H9 (cell line): ENCODE measurements around the gene EIF3K. TPM values are rescaled to one million over a fixed set of nuclear protein-coding genes. Genes with fewer than 3 reads are reported as not detected.
A peak's percentile ranks its signal among the peaks of the same experiment; 100 is the strongest.

ENCODE experiments used
- DNase-seq: peaks from one replicate; pipeline ENCODE4 v3.0.0-alpha.2; 2017
- H2AFZ ChIP-seq: one replicate; pipeline ENCODE4 v1.6.1; 2013; ENCODE audit warnings: mild to moderate bottlenecking, low read length, control low read depth, moderate library complexity
- H2AK5ac ChIP-seq: 2 replicates; pipeline ENCODE4 v1.6.1; 2013; ENCODE audit warnings: low read length, control low read depth, mixed read lengths; ENCODE audit not compliant: insufficient read length
- H2BK120ac ChIP-seq: one replicate; pipeline ENCODE4 v1.6.1; 2013; ENCODE audit warnings: low read depth, mild to moderate bottlenecking, low read length, control low read depth, inconsistent platforms; ENCODE audit not compliant: poor library complexity, severe bottlenecking
- H2BK12ac ChIP-seq: 2 replicates; pipeline ENCODE4 v1.6.1; 2013; ENCODE audit warnings: low read length, control low read depth, mixed read lengths, low read depth; ENCODE audit not compliant: insufficient read length
- H2BK15ac ChIP-seq: 2 replicates; pipeline ENCODE4 v1.6.1; 2013; ENCODE audit warnings: low read depth, low read length, control low read depth
- H2BK20ac ChIP-seq: one replicate; pipeline ENCODE4 v1.6.1; 2013; ENCODE audit warnings: low read depth, mild to moderate bottlenecking, low read length, control low read depth, inconsistent platforms; ENCODE audit not compliant: poor library complexity, severe bottlenecking
- H2BK5ac ChIP-seq: 2 replicates; pipeline ENCODE4 v1.6.1; 2013; ENCODE audit warnings: low read length, control low read depth, mixed read lengths; ENCODE audit not compliant: insufficient read length
- H3K14ac ChIP-seq: 2 replicates; pipeline ENCODE4 v1.6.1; 2013; ENCODE audit warnings: low read length, control low read depth; ENCODE audit not compliant: insufficient read depth
- H3K18ac ChIP-seq: 2 replicates; pipeline ENCODE4 v1.6.1; 2013; ENCODE audit warnings: low read depth, mild to moderate bottlenecking, mixed read lengths, low read length, control low read depth; ENCODE audit not compliant: insufficient read length
- H3K23ac ChIP-seq: 2 replicates; pipeline ENCODE4 v1.6.1; 2013; ENCODE audit warnings: low read length, control low read depth, mixed read lengths, low read depth; ENCODE audit not compliant: insufficient read length
- H3K23me2 ChIP-seq: 2 replicates; pipeline ENCODE4 v1.6.1; 2013; ENCODE audit warnings: low read depth, mild to moderate bottlenecking, mixed read lengths, low read length, control low read depth; ENCODE audit not compliant: insufficient read length, poor library complexity, severe bottlenecking
- H3K27ac ChIP-seq: 2 replicates; pipeline ENCODE4 v1.5.1; 2013; ENCODE audit warnings: low read length, control low read depth, mixed read lengths, low read depth; ENCODE audit not compliant: insufficient read length
- H3K27me3 ChIP-seq: 2 replicates; pipeline ENCODE4 v1.6.1; 2013; ENCODE audit warnings: low read length, control low read depth, inconsistent platforms; ENCODE audit not compliant: insufficient read depth
- H3K4ac ChIP-seq: 2 replicates; pipeline ENCODE4 v1.6.1; 2013; ENCODE audit warnings: low read depth, mild to moderate bottlenecking, control low read depth, inconsistent platforms, low read length, moderate library complexity
- H3K4me1 ChIP-seq: 2 replicates; pipeline ENCODE4 v1.6.1; 2013; ENCODE audit warnings: low read length, control low read depth, inconsistent platforms; ENCODE audit not compliant: insufficient read depth
- H3K4me2 ChIP-seq: 2 replicates; pipeline ENCODE4 v1.6.1; 2013; ENCODE audit warnings: low read length, control low read depth, mixed read lengths; ENCODE audit not compliant: insufficient read length, insufficient read depth
- H3K56ac ChIP-seq: 2 replicates; pipeline ENCODE4 v1.6.1; 2013; ENCODE audit warnings: low read depth, mild to moderate bottlenecking, mixed read lengths, low read length, control low read depth; ENCODE audit not compliant: insufficient read length
- H3K79me1 ChIP-seq: 2 replicates; pipeline ENCODE4 v1.6.1; 2013; ENCODE audit warnings: low read depth, mild to moderate bottlenecking, moderate library complexity, low read length, control low read depth, inconsistent platforms; ENCODE audit not compliant: insufficient read depth, poor library complexity, severe bottlenecking
- H3K79me2 ChIP-seq: 2 replicates; pipeline ENCODE4 v1.6.1; 2013; ENCODE audit warnings: low read length, control low read depth, inconsistent platforms; ENCODE audit not compliant: insufficient read depth
- H3K9ac ChIP-seq: 2 replicates; pipeline ENCODE4 v1.6.1; 2013; ENCODE audit warnings: low read length, control low read depth, mixed read lengths; ENCODE audit not compliant: insufficient read length; ENCODE audit errors: extremely low read depth
- H3K9me3 ChIP-seq: one replicate; pipeline ENCODE4 v1.6.1; 2013; ENCODE audit warnings: low read depth, low read length, inconsistent platforms; ENCODE audit not compliant: control insufficient read depth
- H3T11ph ChIP-seq: one replicate; pipeline ENCODE4 v1.6.1; 2013; ENCODE audit warnings: mild to moderate bottlenecking, low read length, control low read depth, inconsistent platforms
- H4K20me1 ChIP-seq: one replicate; pipeline ENCODE4 v1.6.1; 2013; ENCODE audit not compliant: control insufficient read depth, insufficient read length, insufficient read depth
- H4K5ac ChIP-seq: 2 replicates; pipeline ENCODE4 v1.6.1; 2013; ENCODE audit warnings: low read depth, mild to moderate bottlenecking, mixed read lengths, low read length, control low read depth; ENCODE audit not compliant: insufficient read length
- H4K8ac ChIP-seq: replicated peaks from 2 replicates; pipeline ENCODE4 v1.6.1; 2013; ENCODE audit warnings: low read length, control low read depth, mixed read lengths, low read depth; ENCODE audit not compliant: insufficient read length
- H4K91ac ChIP-seq: 2 replicates; pipeline ENCODE4 v1.6.1; 2013; ENCODE audit warnings: low read depth, mild to moderate bottlenecking, moderate library complexity, mixed read lengths, low read length, control low read depth; ENCODE audit not compliant: insufficient read length
- H3K27ac Mint-ChIP-seq, 3 experiments: 2 replicates in 2 of 3; 3 replicates in 1 of 3; pipeline ENCODE4 v1.8.0; 2020 to 2021; ENCODE audit warnings: mixed read lengths in 3 of 3, mild to moderate bottlenecking in 1 of 3, moderate library complexity in 1 of 3
- H3K27me3 Mint-ChIP-seq: 2 replicates; pipeline ENCODE4 v1.8.0; 2021; ENCODE audit warnings: low read depth, mild to moderate bottlenecking, moderate library complexity, mixed read lengths
- H3K36me3 Mint-ChIP-seq, 3 experiments: 2 replicates in 2 of 3; 3 replicates in 1 of 3; pipeline ENCODE4 v1.8.0; 2020 to 2021; ENCODE audit warnings: low read depth in 3 of 3, mixed read lengths in 3 of 3; ENCODE audit not compliant: insufficient read depth in 1 of 3
- H3K4me1 Mint-ChIP-seq, 2 experiments: 2 replicates each; pipeline ENCODE4 v1.8.0; 2020; ENCODE audit warnings: mixed read lengths in 2 of 2
- H3K4me3 Mint-ChIP-seq, 2 experiments: 2 replicates in 1 of 2; 3 replicates in 1 of 2; pipeline ENCODE4 v1.8.0; 2020 to 2021; ENCODE audit warnings: mild to moderate bottlenecking in 2 of 2, mixed read lengths in 2 of 2, moderate library complexity in 1 of 2
- H3K9me3 Mint-ChIP-seq, 2 experiments: 2 replicates in 1 of 2; 3 replicates in 1 of 2; pipeline ENCODE4 v1.8.0; 2020; ENCODE audit warnings: mild to moderate bottlenecking in 2 of 2, mixed read lengths in 2 of 2, moderate library complexity in 1 of 2
- CTCF ChIP-seq: fragments of 200-600 bp; sonication (generic); conservative IDR thresholded peaks from 3 replicates; pipeline ENCODE4 v1.8.0; 2021; ENCODE audit warnings: antibody characterized with exemption, mild to moderate bottlenecking
- WGBS: extraction: QIAGEN DNeasy Blood & Tissue Kit; methylation state at CpG from one replicate; pipeline ENCODE4 v1.1.7; 2013; ENCODE audit warnings: missing lambda C conversion rate, low lambda C conversion rate, mixed read lengths; ENCODE audit not compliant: insufficient read length; ENCODE audit errors: extremely low coverage; 5-methylcytosine and 5-hydroxymethylcytosine counted together
- total RNA-seq: library from RNA; stranded (reverse); gene quantifications from 2 replicates; pipeline ENCODE4 v1.2.1, GENCODE V29; 2021

The EIF3K gene
- total RNA-seq, 1 experiment from 2014 or later = 345 TPM

DNA sequence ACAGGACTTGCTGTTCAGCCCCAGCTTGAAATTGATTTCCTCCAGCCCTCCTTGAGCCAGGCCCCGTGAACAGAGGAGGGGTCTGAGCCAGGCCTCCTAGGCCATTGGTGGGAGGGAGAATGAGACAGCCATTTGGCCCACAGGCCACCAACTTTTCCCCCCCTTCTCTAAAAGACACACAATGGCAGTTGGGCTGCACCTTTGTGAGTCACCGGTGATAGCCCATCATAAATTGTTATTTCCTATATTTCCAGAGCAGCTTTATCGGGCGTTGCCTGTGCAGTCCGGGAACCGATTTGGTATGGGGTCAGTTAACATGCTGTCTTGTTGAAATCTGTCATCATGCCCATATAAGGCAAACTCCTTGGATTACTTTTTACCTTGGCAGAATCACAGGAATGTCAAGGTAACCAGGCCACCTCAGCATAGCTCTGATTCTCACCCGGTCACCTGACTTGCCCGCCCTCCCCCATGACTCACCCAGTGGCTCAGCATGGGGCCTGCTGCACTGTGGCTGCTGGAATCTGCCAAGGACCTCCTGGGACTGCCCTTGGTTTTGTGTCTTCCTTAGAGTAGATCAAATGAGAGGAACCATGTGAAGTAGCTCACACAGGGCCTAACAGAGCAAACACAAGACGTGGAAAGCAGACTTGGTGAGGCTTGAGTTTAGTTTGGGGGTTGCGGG, 64.5 kb downstream of the EIF3K start:
- Mint-ChIP-seq H3K27ac (peak overlapping the region; percentile 97 to 100 (median 98)), H3K4me3 (peak overlapping the region; percentile 16 to 54; a peak in 4 of 5 replicates), H3K36me3 (peaks cover 22 to 44% (median 31%) of the 10 kb centered on the region in 3 experiments; a peak in 6 of 7 replicates), H3K4me1 (peaks cover 60 to 70% of the 10 kb centered on the region in 2 experiments), H3K27me3 (no peaks in the 10 kb centered on the region), H3K9me3 (peaks cover 0 to 4% of the 10 kb centered on the region in 2 experiments; a peak in 3 of 5 replicates)
- peak overlapping the region; percentile 34 for H3K9ac ChIP-seq
- WGBS = no CpG with 5 or more reads among the region's 10 CpGs
- H3K56ac ChIP-seq = no peak overlapping the region
- no peaks in the 10 kb centered on the region for H3K27me3 ChIP-seq
- H2BK120ac ChIP-seq = peak overlapping the region; percentile 99
- H2AFZ ChIP-seq = no peak overlapping the region
- H4K8ac ChIP-seq = no peak overlapping the region
- peak overlapping the region; percentile 47 for H4K5ac ChIP-seq
- H2BK20ac ChIP-seq = no peak overlapping the region
- H3K4me1 ChIP-seq = peaks cover 15% of the 10 kb centered on the region; the same call in 1 of the 2 replicates
- peak; percentile 96 for DNase-seq
- peak overlapping the region; percentile 97 for H3K18ac ChIP-seq
- H3K4me2 ChIP-seq = no peak overlapping the region
- TF ChIP-seq CTCF = no peak
- no peaks in the 10 kb centered on the region for H3K79me1 ChIP-seq
- H4K20me1 ChIP-seq = no peaks in the 10 kb centered on the region
- H3K27ac ChIP-seq = peak overlapping the region; percentile 86
- peak overlapping the region; percentile 86 for H3T11ph ChIP-seq
- peak overlapping the region; percentile 21 for H2AK5ac ChIP-seq
- H3K14ac ChIP-seq = peak overlapping the region; percentile 93; the same call in 1 of the 2 replicates
- no peaks in the 10 kb centered on the region for H3K23me2 ChIP-seq
- H4K91ac ChIP-seq = peak overlapping the region; percentile 60
- peak overlapping the region; percentile 95 for H3K4ac ChIP-seq
- H2BK12ac ChIP-seq = peak overlapping the region; percentile 78
- peaks cover 25% of the 10 kb centered on the region; the same call in 1 of the 2 replicates for H3K79me2 ChIP-seq
- no peak overlapping the region for H3K23ac ChIP-seq
- H2BK15ac ChIP-seq = no peak overlapping the region
- H2BK5ac ChIP-seq = peak overlapping the region; percentile 84
- H3K9me3 ChIP-seq = no peaks in the 10 kb centered on the region
